ENCODE results near the gene OR2AE1.
"Not testable (repeated sequence)": the region's sequence is repeated elsewhere in the genome, so short reads cannot be mapped to it uniquely, and the experiment has no call there.

The OR2AE1 gene, protein sequence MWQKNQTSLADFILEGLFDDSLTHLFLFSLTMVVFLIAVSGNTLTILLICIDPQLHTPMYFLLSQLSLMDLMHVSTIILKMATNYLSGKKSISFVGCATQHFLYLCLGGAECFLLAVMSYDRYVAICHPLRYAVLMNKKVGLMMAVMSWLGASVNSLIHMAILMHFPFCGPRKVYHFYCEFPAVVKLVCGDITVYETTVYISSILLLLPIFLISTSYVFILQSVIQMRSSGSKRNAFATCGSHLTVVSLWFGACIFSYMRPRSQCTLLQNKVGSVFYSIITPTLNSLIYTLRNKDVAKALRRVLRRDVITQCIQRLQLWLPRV

GRCh38 chr7:99876933-99877332 is at the start of gene OR2AE1:
OR2AE1 (minus strand) TSS chr7:99877033; CDS start chr7:99877033, 0 bp downstream.
- DNase-seq = no peak

DNA sequence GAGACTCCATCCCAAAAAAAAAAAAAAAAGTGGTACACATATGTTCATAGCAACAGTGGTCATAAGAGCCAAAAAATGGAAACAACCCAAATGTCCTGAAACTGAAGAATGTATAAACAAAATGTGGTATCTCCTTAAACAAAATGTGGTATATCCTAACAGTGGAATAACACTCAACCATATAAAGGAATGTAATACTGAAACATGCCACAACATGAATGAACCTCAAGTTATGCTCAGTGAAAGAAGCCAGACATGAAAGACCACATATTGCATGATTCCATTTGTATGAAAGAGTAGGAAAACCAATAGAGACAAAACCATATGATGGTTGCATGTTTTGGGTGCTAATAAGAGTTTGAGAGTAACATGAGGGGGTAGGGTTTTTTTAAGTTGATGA is 49.5 kb upstream of the OR2AE1 start:
- DNase-seq = no peak

- no peak for DNase-seq
Observed at GRCh38 chr7:99923200-99923599, 46.4 kb upstream of the OR2AE1 start.

GRCh38 chr7:99920149-99920548 is 43.3 kb upstream of the OR2AE1 start:
- no peak for DNase-seq

GRCh38 chr7:99919814-99920112 is 42.9 kb upstream of the OR2AE1 start:
- DNase-seq = no peak

DNA sequence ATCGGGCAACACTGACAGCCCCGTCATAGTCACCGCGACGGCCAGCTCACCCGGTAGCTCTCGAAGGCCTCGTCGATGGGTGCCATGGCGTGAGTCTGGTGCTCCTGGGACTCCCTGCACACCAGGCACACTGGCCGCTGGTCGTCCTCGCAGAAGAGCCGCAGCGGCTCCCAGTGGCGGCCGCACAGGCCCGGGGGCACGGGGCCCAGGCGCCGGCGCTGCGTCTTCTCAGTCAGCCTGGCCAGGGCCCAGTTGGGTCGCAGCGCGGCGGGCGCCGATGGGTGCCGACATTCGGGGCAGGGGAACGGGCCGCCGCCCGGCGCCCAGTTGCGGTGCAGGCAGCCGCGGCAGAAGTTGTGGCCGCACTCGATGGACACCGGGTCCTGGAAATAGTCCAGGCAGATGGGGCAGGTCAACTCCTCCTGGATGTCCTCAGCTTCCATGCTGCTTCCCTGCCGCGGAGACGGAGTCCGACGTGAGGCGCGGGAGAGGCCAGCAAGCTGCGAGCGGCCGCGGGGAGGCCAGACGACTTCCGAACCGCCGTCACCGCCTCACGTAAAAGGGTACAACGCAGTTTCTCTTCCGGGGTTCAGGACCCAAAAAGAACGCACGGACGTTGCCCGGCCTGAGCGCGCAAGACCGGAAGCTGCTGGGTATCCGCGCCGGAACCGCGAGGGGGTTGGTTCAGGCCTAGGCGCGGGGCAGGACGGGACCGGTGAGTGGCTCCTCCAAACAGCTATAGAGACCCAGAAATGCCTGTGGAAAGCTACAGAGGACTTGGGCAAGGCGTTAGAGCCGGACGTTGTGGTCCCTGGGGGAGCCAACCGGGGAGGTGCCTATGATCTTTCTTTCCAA is 42.4 kb upstream of the OR2AE1 start, which contains the start of gene TRIM4:
Gene TRIM4, minus strand, starts transcription at position 572 of the 855 bp plus-strand sequence. Its CDS starts 129 bp downstream, at position 443.
- DNase-seq = peak; percentile 96

- DNase-seq = no peak
Observed at GRCh38 chr7:99910976-99911375, 34.1 kb upstream of the OR2AE1 start.

DNA sequence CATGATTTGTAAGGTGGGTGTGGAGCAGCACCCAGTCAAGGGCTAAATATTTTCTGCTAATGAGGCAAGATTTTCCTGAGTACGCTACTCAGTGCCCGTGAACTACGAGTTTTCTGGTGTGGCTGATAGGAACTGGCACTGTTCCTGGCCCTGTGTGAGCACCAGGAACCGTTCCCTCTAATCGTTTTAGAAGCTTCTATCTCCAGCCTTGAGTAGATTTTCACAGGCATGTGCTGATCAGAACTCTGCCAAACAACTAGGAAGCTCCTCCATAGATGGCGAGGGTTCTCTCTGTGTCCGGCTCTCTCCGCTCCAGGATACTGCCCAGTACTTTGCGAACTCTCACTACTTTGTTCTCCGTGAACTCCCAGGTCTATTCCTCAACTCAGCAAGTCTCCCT is 24.7 kb upstream of the OR2AE1 start:
- DNase-seq = no peak

GRCh38 chr7:99899830-99900519 is 23.1 kb upstream of the OR2AE1 start:
- no peak for DNase-seq

GRCh38 chr7:99898836-99899235 is 22.0 kb upstream of the OR2AE1 start:
- DNase-seq = no peak

DNA sequence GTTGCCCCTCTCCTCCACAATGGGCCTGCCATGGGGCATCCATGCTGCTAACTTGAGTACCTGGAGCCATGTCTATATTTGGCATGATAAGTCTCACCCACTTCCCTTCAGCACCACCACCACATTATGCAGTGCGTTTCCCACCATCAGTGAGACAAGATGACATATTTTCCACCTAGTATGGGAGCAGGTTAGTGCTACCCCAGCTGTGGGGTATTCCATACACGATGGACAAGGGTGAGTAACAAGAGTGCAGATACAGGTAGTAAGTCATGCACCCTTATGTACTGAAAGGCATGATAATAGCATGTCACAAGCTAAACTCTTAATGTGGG is 21.2 kb upstream of the OR2AE1 start:
- no peak for DNase-seq

DNA sequence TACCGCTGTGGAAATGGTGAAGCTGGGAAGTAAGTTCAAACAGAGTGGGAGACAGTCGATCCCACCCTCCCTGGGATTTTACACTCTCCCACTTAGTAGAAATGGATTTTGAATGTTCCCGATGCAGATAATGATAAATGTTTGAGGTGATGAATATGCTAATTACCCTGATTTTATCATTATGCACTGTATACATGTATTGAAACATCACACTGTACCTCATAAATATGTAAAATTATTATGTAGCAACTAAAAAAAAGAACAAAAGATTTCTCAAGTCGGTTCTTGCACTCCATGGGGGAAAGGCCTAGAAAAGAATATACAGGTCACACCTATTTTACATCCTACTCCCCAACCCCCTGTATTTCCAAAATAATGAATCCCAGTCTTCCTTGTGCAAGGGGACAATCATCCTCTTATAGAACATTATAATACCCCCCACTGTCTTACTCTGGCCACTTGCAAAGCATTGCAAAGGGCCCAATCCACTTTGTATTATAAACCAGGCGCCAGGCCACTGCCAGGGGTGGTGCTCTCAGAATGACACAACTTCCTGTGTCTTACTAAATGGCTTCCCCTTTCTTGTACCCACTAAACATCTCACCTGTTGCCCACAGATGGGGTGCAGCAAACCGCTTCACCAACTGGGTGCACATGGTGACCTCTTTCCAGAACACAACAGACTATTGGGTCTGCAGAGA is 20.6 kb upstream of the OR2AE1 start:
- DNase-seq = no peak

DNA sequence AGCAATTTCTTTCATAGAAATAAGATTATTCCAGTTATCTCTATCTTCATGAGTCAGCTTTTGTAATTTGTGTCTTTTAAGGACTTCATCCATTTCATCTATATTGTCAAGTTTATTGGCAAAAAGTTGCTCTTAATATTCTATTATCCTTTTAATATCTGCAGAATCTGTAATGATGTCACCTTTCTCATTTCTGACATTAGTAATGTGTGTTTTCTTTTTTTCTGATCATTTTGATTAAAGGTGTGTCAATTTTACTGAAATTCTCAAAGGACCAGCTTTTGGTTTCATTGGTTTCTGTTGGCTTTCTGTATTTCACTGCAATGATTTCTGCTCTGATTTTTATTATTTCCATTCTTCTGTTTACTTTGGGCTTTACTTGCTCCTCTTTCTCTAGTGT is 17.9 kb upstream of the OR2AE1 start:
- DNase-seq = no peak

DNA sequence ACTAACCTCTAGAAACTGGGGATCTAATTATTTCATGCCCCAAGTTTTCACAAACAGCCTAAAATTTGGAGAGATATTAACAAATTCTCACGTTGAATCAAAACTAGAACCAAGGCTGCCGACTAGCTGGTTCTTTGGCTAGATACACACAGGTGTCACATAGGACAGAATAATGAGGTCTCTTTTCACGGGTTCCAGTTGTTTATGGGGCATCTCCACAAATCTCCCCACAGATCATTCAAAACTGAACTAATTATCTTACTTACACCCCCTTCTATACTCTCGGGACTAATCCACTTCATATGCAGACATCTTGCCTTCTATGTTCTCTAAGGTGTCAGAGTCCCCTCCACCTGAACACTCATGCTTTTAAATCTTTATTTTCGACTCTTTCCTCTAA is 16.4 kb upstream of the OR2AE1 start:
- DNase-seq = no peak

DNA sequence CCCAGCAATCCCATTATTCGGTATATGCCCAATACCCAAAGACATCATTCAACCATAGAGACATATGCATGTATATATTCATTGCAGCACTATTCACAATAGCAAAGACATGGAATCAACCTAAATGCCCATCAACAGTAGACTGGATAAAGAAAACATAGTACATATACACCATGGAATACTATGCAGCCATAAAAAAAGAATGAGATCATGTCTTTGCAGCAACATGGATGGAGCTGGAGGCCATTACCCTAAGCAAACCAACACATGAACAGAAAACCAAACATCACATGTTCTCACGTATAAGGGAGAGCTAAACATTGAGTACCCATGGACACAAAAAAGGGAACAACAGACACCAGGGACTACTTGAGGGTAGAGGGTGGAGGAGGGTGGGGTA is 13.5 kb upstream of the OR2AE1 start:
- DNase-seq = not testable (repeated sequence)

DNA sequence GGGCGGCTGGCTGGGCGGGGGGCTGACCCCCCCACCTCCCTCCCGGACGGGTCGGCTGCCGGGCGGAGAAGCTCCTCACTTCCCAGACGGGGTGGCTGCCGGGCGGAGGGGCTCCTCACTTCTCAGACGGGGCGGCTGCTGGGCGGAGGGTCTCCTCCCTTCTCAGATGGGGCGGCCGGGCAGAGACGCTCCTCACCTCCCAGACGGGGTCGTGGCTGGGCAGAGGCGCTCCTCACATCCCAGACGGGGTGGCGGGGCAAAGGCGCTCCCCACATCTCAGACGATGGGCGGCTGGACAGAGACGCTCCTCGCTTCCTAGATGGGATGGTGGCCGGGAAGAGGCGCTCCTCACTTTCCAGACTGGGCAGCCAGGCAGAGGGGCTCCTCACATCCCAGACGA is 11.5 kb upstream of the OR2AE1 start:
- DNase-seq = not testable (repeated sequence)

DNA sequence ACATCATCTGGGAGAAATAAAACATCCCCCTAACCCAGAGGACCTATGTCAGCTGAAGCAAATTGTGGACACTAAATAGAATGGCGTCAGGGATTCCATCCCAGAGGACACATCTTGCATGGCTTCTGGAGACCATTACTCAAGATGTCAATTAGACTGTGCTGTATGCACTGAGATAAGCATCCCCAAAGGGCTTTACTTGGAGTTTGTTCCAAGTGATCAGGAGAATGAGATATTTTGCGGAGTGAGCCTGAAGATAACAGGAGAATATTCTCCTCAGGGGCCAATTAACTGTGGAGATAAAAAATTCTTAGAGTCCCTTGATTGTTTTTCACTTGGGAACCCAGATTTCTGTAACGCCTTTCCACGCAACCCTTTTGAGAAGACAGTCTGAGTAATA is 4.5 kb upstream of the OR2AE1 start:
- no peak for DNase-seq

- no peak for DNase-seq
Observed at GRCh38 chr7:99876491-99876890, 342 bp downstream of the OR2AE1 start.

DNA sequence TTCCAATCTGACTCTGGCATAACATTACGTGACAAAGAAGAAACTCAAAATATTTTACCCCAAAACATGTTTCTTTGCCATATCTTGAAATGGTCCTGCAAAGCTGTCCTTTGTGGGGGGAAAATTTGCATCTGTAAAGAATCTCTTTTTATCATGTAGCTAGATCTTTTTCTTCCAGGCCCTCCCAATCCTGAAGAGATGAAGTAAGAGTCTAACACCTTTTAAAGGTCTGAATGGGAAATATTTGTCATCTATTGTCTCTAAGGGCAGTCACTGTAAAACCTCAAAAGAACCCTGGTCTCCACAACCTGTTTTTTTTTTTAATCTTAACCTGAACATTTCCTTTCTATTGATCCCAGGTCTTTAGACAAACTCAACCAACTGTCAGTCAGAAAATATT is 8.6 kb downstream of the OR2AE1 start:
- no peak for DNase-seq

DNA sequence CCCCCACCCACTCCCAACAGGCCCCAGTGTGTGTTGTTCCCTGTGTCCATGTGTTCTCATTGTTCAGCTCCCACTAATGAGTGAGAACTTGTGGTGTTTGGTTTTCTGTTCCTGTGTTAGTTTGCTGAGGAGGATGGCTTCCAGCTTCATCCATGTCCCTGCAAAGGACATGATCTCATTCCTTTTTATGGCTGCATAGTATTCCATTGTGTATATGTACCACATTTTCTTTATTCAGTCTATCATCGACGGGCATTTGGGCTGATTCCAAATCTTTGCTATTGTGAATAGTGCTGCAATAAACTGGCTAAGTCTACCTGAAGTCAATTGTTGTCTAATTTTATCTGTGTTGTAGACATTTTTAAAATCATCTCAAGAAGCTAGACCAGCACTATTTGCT is 9.4 kb downstream of the OR2AE1 start:
- DNase-seq = not testable (repeated sequence)

DNA sequence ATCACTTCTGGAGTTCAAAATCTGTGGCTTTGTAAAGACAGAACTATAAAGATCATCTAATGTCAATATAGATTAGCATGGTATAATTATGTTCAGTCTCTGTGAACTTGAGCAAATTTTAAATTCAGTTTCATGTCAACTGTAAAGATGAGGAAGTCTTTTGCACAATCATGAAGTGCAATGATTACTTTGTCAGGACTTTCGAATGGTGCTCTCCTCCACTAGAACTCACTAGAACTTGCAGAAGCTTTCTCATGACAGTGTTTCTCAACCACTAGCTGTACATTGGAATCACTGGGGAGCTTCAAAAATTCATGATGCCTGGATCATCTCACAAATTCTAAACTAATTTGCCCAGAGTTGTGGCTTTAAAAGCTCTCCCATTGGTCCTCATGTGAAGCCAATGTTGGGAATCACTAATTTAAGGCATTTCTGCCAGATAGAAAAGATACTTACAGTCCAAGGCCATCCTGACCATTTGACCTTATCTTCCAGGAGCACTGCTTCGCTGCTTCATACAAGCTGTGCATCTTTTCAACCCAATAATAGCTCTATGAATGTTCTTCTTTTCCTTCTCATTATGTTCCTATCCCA is 12.9 kb downstream of the OR2AE1 start:
- no peak for DNase-seq

DNA sequence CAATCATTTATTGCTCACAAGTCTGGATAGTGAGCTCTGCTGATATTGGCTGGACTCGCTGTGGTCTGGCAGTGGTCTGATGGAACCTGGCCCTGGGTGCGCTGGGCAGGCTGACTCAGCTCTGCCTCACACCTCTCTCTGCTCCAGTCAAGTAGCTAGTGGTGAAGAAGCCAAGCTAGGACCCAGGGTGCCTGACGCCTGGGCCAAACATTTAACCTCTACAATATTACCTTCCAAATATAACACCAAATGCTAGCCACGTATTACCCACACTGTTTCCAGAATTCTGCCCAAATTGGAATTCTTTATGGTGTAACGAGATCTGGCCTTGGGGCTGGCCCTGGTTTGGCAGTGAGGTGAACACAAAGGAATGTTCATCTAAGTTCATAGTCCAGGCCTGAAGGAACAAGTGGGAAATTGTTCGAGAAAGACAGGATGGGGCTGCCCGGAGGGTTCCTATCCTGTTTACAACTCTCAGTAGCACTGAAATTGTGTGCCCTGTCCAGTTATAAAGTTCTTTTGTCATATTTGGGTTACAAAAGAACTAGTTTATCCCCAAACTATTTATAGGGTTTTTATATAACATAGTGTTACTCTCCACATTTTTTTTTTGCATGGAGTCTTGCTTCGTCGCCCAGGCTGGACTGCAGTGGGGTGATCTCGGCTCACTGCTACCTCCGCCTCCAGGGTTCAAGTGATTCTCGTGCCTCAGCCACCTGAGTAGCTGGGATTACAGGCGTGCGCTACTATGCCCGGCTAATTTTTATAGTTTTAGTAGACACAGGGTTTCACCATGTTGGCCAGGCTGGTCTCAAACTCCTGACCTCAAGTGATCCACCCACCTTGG is 16.3 kb downstream of the OR2AE1 start:
- DNase-seq = no peak

Measured in activated effector memory CD4-positive, alpha-beta T cell treated with anti-CD3 and anti-CD28 coated beads, Interleukin-2, amount 50 U/mL, for 16 hours (primary cell).